Kidney (tissue), 14 donors: ENCODE data around the gene NEURL1B. TPM values are rescaled to one million over a fixed set of nuclear protein-coding genes. Genes with fewer than 3 reads are reported as not detected.

Experiments used
- DNase-seq, 5 donors: peaks; one replicate each; pipeline ENCODE4 v3.0.0-alpha.2; 2013 to 2020
- FAIRE-seq: peaks from 2 replicates; lab custom pipeline; 2012; peaks lifted over from hg19 to GRCh38; lab: Jason Lieb, UNC
- H3K27ac ChIP-seq, 2 donors: one replicate each; pipeline ENCODE4 v1.7.0; 2013; ENCODE audit warnings: low read depth in 2 of 2, low read length in 2 of 2, inconsistent platforms in 1 of 2
- H3K27me3 ChIP-seq: one replicate; pipeline ENCODE4 v1.7.1; 2013; ENCODE audit warnings: low read length, inconsistent platforms; ENCODE audit not compliant: control insufficient read depth, insufficient read depth
- H3K36me3 ChIP-seq, 3 donors: one replicate each; pipeline versions ENCODE4 v1.7.0 to v1.7.1; 2013; ENCODE audit warnings: low read length in 3 of 3, control low read depth in 1 of 3, inconsistent platforms in 1 of 3; ENCODE audit not compliant: insufficient read depth in 3 of 3, control insufficient read depth in 2 of 3
- H3K4me1 ChIP-seq, 3 donors: one replicate each; pipeline versions ENCODE4 v1.7.0 to v1.7.1; 2013; ENCODE audit warnings: low read length in 3 of 3, inconsistent platforms in 1 of 3, low read depth in 1 of 3; ENCODE audit not compliant: control insufficient read depth in 2 of 3, insufficient read depth in 2 of 3
- H3K4me3 ChIP-seq, 3 donors: one replicate each; pipeline versions ENCODE4 v1.7.0 to v1.8.1; 2013; ENCODE audit warnings: low read length in 3 of 3, control low read depth in 1 of 3, inconsistent platforms in 1 of 3
- H3K9ac ChIP-seq, 3 donors: one replicate each; pipeline versions ENCODE4 v1.7.0 to v1.7.1; 2013; ENCODE audit warnings: low read length in 3 of 3, control low read depth in 1 of 3, inconsistent platforms in 1 of 3
- H3K9me3 ChIP-seq, 3 donors: one replicate each; pipeline versions ENCODE4 v1.7.0 to v1.7.1; 2013; ENCODE audit warnings: low read length in 3 of 3, control low read depth in 1 of 3, inconsistent platforms in 1 of 3; ENCODE audit not compliant: control insufficient read depth in 2 of 3, insufficient read depth in 1 of 3
- intact Hi-C: fragments of 100-400 bp; cut with DNase I; formaldehyde crosslinking; loops from one replicate; pipeline ENCODE4 v1.11.1; 2022
- polyA plus RNA-seq: library from polyadenylated mRNA; stranded (reverse); fragments of 350-450 nt; fragmentation: Illumina TruSeq; extraction: RNeasy Lipid Tissue Mini Kit (QIAGEN cat#74804); gene quantifications from one replicate; pipeline ENCODE4 v1.2.3, GENCODE V29; 2014; ENCODE audit warnings: low read depth, low replicate concordance; ENCODE audit not compliant: insufficient read depth
- total RNA-seq: library from RNA; stranded (reverse); fragmentation: NEBNext Ultra II Directional; extraction: Animal tissue kit (Norgen Biotek cat#: 25700); gene quantifications from one replicate; pipeline ENCODE4 v1.2.1, GENCODE V29; 2021
- TF ChIP-seq, protein P1 (sequence below): IDR thresholded peaks from 3 replicates; pipeline ENCODE4 v1.5.1; 2012; ENCODE audit warnings: mild to moderate bottlenecking, moderate library complexity, borderline replicate concordance; ENCODE audit not compliant: insufficient read depth; ENCODE audit errors: extremely low read depth
- donor health status: control.
- donor health status: control.
- donor health status: control.
- donor health status: control.
- donor health status: control.
- donor health status: DM: yes; HTN: yes; CAD: no.
- donor health status: Normal renal cell carcinoma (clear cell type).

NEURL1B gene
- total and polyA plus RNA-seq, 2 donors from 2014 or later, result 5.4 to 42.6 TPM

DNA sequence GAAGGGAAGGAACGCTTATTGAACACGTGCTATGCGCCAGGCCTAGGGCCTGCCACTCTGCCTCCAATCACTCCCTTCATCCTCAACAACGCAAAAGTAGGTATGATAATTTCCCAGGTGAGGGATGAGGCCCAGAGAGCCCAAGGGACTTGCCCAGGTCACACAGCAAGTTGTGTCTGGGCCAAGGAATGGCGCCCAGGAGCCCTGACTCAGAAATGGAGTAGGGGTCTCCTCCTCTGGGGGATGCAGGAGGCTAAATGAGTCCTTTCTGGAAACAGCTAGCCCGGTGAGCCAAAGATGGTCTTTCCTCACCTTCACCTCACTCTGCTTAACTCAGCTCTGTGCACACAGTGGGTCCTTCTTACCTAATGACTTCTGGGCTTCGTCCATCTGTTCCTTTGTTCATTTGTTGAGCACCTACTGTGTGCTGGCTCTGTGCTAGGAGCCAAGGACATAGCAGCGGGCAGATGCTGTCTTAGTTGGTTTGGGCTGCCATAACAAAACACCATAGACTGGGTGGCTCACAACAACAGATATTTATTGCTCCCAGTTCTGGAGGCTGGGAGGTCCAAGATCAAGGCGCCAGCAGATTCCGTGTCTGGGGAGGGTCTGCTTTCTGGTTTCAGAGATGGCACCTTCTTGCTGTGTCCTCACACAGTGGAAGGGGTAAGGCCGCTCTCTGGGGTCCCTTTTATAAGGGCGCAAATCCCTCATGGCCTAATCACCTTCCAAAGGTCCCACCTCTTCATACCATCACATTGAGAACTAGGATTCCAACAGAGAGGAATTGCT lies 22.3 kb upstream of the NEURL1B start:
- intact Hi-C loops, result no loop called here
- DNase-seq (no peak), FAIRE-seq (no peak)
- Histone ChIP-seq H3K27ac (no peak overlapping the region), H3K9me3 (peaks cover 0 to 3% (median 0%) of the 10 kb centered on the region in 3 donors), H3K4me3 (no peak overlapping the region), H3K4me1 (no peaks in the 10 kb centered on the region), H3K9ac (no peak overlapping the region), H3K36me3 (no peaks in the 10 kb centered on the region), H3K27me3 (no peaks in the 10 kb centered on the region)
- TF ChIP-seq, protein P1, sequence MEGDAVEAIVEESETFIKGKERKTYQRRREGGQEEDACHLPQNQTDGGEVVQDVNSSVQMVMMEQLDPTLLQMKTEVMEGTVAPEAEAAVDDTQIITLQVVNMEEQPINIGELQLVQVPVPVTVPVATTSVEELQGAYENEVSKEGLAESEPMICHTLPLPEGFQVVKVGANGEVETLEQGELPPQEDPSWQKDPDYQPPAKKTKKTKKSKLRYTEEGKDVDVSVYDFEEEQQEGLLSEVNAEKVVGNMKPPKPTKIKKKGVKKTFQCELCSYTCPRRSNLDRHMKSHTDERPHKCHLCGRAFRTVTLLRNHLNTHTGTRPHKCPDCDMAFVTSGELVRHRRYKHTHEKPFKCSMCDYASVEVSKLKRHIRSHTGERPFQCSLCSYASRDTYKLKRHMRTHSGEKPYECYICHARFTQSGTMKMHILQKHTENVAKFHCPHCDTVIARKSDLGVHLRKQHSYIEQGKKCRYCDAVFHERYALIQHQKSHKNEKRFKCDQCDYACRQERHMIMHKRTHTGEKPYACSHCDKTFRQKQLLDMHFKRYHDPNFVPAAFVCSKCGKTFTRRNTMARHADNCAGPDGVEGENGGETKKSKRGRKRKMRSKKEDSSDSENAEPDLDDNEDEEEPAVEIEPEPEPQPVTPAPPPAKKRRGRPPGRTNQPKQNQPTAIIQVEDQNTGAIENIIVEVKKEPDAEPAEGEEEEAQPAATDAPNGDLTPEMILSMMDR, result no peak

DNA sequence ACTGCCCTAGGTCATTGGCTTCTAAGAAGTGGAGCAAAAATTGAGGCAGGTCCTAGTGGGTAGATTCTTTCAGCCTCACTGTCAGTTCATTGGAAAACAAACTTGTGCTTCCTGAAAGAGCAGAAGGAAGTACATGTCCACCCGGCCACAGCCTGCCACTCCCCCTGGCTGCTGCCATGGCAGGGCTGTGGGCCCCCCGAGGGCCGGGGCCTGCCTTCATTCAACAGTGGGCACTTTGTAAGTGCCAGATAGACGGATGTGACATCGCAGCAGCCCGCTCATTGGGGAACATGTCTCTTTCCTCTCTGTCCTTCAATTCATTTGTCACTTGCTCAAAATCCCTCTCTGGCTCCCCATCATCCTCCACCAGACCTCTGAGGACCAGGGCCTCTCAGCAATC lies 20.6 kb upstream of the NEURL1B start:
- Histone ChIP-seq H3K27ac (no peak overlapping the region), H3K4me1 (no peaks in the 10 kb centered on the region), H3K9me3 (no peaks in the 10 kb centered on the region), H3K4me3 (no peak overlapping the region), H3K36me3 (no peaks in the 10 kb centered on the region), H3K27me3 (no peaks in the 10 kb centered on the region), H3K9ac (no peak overlapping the region)
- DNase-seq, result no peak
- TF ChIP-seq, protein P1, result no peak
- no peak for FAIRE-seq
- intact Hi-C loops, result no loop called here

DNA sequence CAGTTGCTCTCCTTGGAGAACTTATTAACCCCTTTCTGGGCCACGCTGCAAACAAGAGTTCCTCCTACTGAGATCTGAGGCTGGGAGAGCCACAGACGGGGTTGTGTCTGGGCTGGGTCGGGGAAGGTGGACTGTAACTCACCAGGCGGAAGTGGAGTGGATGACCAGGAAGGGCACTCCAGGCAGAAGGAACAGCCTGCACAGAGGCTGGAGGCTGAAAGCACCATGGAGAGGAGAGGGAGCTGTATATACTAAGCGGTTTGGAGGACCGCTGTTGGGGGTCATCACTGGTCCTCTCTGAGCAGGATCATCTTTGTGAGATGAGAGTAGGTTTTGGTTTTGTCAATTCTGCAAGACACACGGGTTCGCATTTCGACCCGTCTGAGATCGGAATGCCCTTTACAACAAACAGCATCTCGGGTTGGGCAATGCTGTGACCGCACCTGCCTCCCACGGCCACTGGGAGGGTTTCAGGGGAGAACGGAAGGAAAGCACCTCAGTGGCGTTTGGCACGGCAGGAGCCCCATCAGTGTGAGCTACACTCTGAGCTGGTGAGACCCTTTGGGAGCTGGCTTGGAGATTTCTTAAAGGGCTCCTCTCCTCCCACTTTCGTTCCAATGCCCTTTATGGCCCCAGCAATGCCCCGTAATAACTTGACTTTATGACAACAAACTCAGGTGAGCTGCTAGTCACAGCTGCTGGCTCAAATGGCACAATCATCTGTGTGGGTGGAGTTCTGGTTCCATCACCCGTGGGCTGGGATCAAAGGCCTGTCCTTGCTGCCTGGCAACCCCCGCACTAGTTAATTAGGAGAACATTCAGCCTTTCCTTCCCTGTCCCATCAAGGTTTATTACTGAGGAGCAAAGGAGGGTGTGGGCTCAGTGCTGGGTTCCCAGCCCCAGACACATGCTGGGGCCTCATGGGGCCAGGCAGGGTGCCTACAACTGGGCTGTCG lies 18.7 kb upstream of the NEURL1B start:
- no peak overlapping the region for H3K9ac ChIP-seq
- H3K9me3 ChIP-seq, result no peaks in the 10 kb centered on the region
- no peak overlapping the region for H3K27ac ChIP-seq
- FAIRE-seq (no peak), DNase-seq (peak in 3 of 5 donors; percentile 44 to 53 (median 51))
- no peaks in the 10 kb centered on the region for H3K4me1 ChIP-seq
- no peak overlapping the region for H3K4me3 ChIP-seq
- H3K36me3 ChIP-seq, result no peaks in the 10 kb centered on the region
- TF ChIP-seq, protein P1, result no peak
- H3K27me3 ChIP-seq, result no peaks in the 10 kb centered on the region
- intact Hi-C loops, result no loop called here
